Right lobe of liver (tissue), 6 donors: ENCODE measurements around the gene AMBRA1. TPM values are rescaled to one million over a fixed set of nuclear protein-coding genes. Genes with fewer than 3 reads are reported as not detected.

Source experiments
- ATAC-seq, 4 donors: fragments of 200-7000 bp; cut with Tn5 transposase; one replicate each; pipeline ENCODE4 v1.9.1; 2020; ENCODE audit warnings: mild to moderate bottlenecking in 4 of 4, moderate library complexity in 4 of 4
- DNase-seq, 3 donors: peaks; one replicate each; pipeline ENCODE4 v3.0.0-alpha.2; 2020
- H3K27ac ChIP-seq, 3 donors: fragments of 200-600 bp; one replicate each; pipeline ENCODE4 v1.8.0; 2022
- H3K27me3 ChIP-seq, 2 donors: fragments of 200-600 bp; one replicate each; pipeline ENCODE4 v1.8.0; 2022
- H3K36me3 ChIP-seq, 4 donors: fragments of 200-600 bp; sonication (generic) in 1 of 4; one replicate each; pipeline versions ENCODE4 v1.5.1 to v1.8.0; 2017 to 2022; ENCODE audit warnings: control low read depth in 1 of 4
- H3K4me1 ChIP-seq, 4 donors: fragments of 200-600 bp; sonication (generic) in 1 of 4; one replicate each; pipeline versions ENCODE4 v1.5.1 to v1.8.0; 2017 to 2022; ENCODE audit warnings: control low read depth in 1 of 4
- H3K4me3 ChIP-seq, 3 donors: fragments of 200-600 bp; one replicate each; pipeline ENCODE4 v1.8.0; 2022
- H3K9me3 ChIP-seq, 4 donors: fragments of 200-600 bp; sonication (generic) in 1 of 4; one replicate each; pipeline versions ENCODE4 v1.5.1 to v1.8.0; 2017 to 2022; ENCODE audit warnings: control low read depth in 1 of 4
- CTCF ChIP-seq, 4 donors: fragments of 200-600 bp in 3 of 4; fragments of 450-650 bp in 1 of 4; IDR thresholded peaks; one replicate each; pipeline versions ENCODE4 v1.5.1 to v1.8.0; 2016 to 2022; ENCODE audit warnings: antibody characterized with exemption in 4 of 4, mild to moderate bottlenecking in 2 of 4
- POLR2A ChIP-seq: fragments of 450-650 bp; IDR thresholded peaks from one replicate; pipeline ENCODE4 v1.6.1; 2017; ENCODE audit warnings: antibody characterized with exemption, mild to moderate bottlenecking
- WGBS: methylation state at CpG from one replicate; pipeline ENCODE4 v1.1.6; 2018; ENCODE audit warnings: low coverage, low lambda C conversion rate; ENCODE audit not compliant: insufficient coverage; ENCODE audit errors: missing lambda C conversion rate; 5-methylcytosine and 5-hydroxymethylcytosine counted together
- intact Hi-C, 2 donors: fragments of 100-400 bp; cut with DNase I; formaldehyde crosslinking; loops; one replicate each; pipeline versions ENCODE4 v1.11.2 to v1.14.1; 2022
- total RNA-seq, 6 experiments: library from RNA; depleted of rRNA in 2 of 6; stranded (reverse); fragments of >200 nt in 2 of 6; fragmentation: NEBNext Ultra II Directional in 3 of 6; extraction: Animal tissue kit (Norgen Biotek cat#: 25700) in 3 of 6; gene quantifications; one replicate each; pipeline versions ENCODE4 v1.1.0 to v1.2.4, GENCODE V29; 2016 to 2023
- donor health status: DM: no; HTN: yes; CAD: no.
- donor health status: DM: no; HTN: no; CAD: no.
- donor health status: DM: no; HTN: no; CAD: no.
- donor health status: DM: no; HTN: yes; CAD: no.
- donor health status: DM: no; HTN: yes; CAD: no.

Gene AMBRA1
- total RNA-seq, 6 experiments from 2014 or later = 11.0 to 15.7 (median 13.6) TPM

GRCh38 chr11:46472662-46472994 is 121.2 kb downstream of the AMBRA1 start:
- H3K27me3 ChIP-seq = no peaks in the 10 kb centered on the region
- H3K27ac ChIP-seq = no peak overlapping the region
- DNase-seq (peak in 1 of 3 donors; percentile 20), ATAC-seq (peak; percentile 55 to 96 (median 68))
- no peak for TF ChIP-seq POLR2A
- no peak for TF ChIP-seq CTCF (IDR thresholded peaks at IDR 0.05)
- no peaks in the 10 kb centered on the region for H3K36me3 ChIP-seq
- H3K4me1 ChIP-seq = peaks cover 0 to 6% (median 0%) of the 10 kb centered on the region in 4 donors
- H3K9me3 ChIP-seq = no peaks in the 10 kb centered on the region
- H3K4me3 ChIP-seq = no peak overlapping the region
- 38% methylated on average over 1 of the region's 1 CpG for WGBS
- intact Hi-C loops = no loop called here

DNA sequence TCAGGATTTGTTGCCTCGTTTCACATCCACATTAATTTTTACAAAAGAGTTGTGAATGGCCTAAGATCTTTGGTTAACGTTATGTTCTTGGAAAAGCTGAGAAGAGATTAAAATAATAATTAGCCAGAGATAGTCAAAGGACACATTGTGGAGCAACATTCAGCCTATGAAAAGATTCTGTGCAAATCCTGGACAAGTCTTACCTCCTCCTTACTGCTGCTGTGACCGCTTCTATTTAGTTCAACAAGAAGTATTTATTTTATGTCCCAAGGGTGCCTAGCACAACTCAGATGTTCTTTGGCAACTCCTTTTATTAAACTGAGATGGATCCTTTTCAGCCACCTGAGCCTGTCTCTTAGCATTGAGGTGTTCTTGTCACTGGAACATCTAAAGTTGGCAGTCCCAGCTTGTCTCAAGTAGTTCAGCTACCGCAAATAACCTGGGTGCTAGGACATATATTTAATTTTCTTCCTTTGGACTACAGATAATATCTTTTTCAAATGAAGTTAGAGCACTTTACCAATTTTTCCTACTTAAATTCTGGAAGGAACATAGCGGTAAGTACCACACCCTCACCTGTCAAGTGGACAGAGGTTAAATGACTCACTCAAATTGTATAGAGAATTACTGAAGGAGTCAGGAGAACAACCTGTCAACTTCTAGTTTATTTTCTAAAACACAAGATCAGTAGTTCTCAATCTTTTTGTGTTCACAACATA is 121.7 kb downstream of the AMBRA1 start:
- no peak for DNase-seq
- Histone ChIP-seq H3K36me3 (no peaks in the 10 kb centered on the region), H3K9me3 (no peaks in the 10 kb centered on the region), H3K27me3 (no peaks in the 10 kb centered on the region), H3K4me3 (no peak overlapping the region), H3K27ac (no peak overlapping the region), H3K4me1 (peaks cover 0 to 6% (median 0%) of the 10 kb centered on the region in 4 donors)
- WGBS = 74% methylated on average over 5 of the region's 5 CpGs
- no peak for ATAC-seq
- intact Hi-C loops = no loop called here
- TF ChIP-seq POLR2A (no peak), CTCF (IDR thresholded peaks at IDR 0.05) (no peak)

- no peak for ATAC-seq
- TF ChIP-seq CTCF (IDR thresholded peaks at IDR 0.05) (no peak), POLR2A (no peak)
- intact Hi-C loops = no loop called here
- Histone ChIP-seq H3K27me3 (no peaks in the 10 kb centered on the region), H3K4me3 (no peak overlapping the region), H3K9me3 (no peaks in the 10 kb centered on the region), H3K27ac (no peak overlapping the region), H3K36me3 (no peaks in the 10 kb centered on the region), H3K4me1 (peaks cover 0 to 6% (median 0%) of the 10 kb centered on the region in 4 donors)
- WGBS = 96% methylated on average over 4 of the region's 4 CpGs
- no peak for DNase-seq
Observed at GRCh38 chr11:46469926-46470325, 123.9 kb downstream of the AMBRA1 start.

GRCh38 chr11:46465683-46466082 is 128.1 kb downstream of the AMBRA1 start:
- no peaks in the 10 kb centered on the region for H3K36me3 ChIP-seq
- H3K4me3 ChIP-seq = no peak overlapping the region
- no peak for TF ChIP-seq CTCF (IDR thresholded peaks at IDR 0.05)
- TF ChIP-seq POLR2A = no peak
- H3K9me3 ChIP-seq = no peaks in the 10 kb centered on the region
- intact Hi-C loops = no loop called here
- ATAC-seq (no peak), DNase-seq (no peak)
- 44% methylated on average over 1 of the region's 1 CpG for WGBS
- no peaks in the 10 kb centered on the region for H3K4me1 ChIP-seq
- H3K27me3 ChIP-seq = no peaks in the 10 kb centered on the region
- H3K27ac ChIP-seq = no peak overlapping the region
